K562 (cell line): ENCODE measurements around the gene RPL28. TPM values are rescaled to one million over a fixed set of nuclear protein-coding genes. Genes with fewer than 3 reads are reported as not detected.

Experiments
- ATAC-seq: fragments of 200-7000 bp; cut with Tn5 transposase; 3 replicates; pipeline ENCODE4 v1.9.1; 2020; ENCODE audit warnings: moderate library complexity
- BruUV-seq: library from RNA; stranded (reverse); fragments of 400-500 nt; replicated peaks from 2 replicates; lab custom pipeline; 2021; lab: Mats Ljungman, UMichigan
- CTCF ChIA-PET: fragments of 300-600 bp; formaldehyde crosslinking; extraction: SDS; loops from one replicate; lab custom pipeline; 2021; ENCODE audit warnings: low intra/inter-chr PET ratio; lab: Yijun Ruan, JAX
- POLR2A ChIA-PET: fragments of 300-600, 350-650 bp; sonication (Branson Sonifier 250); formaldehyde crosslinking; extraction: SDS; loops from one replicate; lab custom pipeline; 2021; ENCODE audit warnings: antibody characterized with exemption, inconsistent platforms; lab: Yijun Ruan, JAX
- DNase-seq, 4 experiments: peaks; one replicate each; pipeline versions ENCODE4 v3.0.0 to v3.0.0-alpha.2; 2011 to 2018; ENCODE audit warnings: low spot score in 3 of 4, mixed read lengths in 3 of 4; ENCODE audit errors: extremely low read depth in 1 of 4
- FAIRE-seq: peaks from 2 replicates; lab custom pipeline; 2011; peaks lifted over from hg19 to GRCh38; lab: Jason Lieb, UNC
- H2AFZ ChIP-seq: 2 replicates; pipeline ENCODE4 v1.6.0; 2011; ENCODE audit warnings: low read depth, low read length, control low read depth, inconsistent platforms
- H3K27ac ChIP-seq: fragments of 200-600 bp; 3 replicates; pipeline ENCODE4 v1.8.0; 2011; ENCODE audit warnings: low read depth, mild to moderate bottlenecking, control low read depth, inconsistent platforms, low read length, moderate library complexity, mixed read lengths; ENCODE audit errors: extremely low read depth
- H3K27me3 ChIP-seq, 2 experiments: fragments of 300-600 bp in 1 of 2; 2 replicates in 1 of 2; 3 replicates in 1 of 2; pipeline versions ENCODE4 v1.6.0 to v1.8.0; 2011; ENCODE audit warnings: inconsistent platforms in 2 of 2, low read length in 2 of 2, mild to moderate bottlenecking in 1 of 2, mixed read lengths in 1 of 2, moderate library complexity in 1 of 2; ENCODE audit not compliant: control insufficient read depth in 2 of 2, insufficient read depth in 2 of 2
- H3K36me3 ChIP-seq: fragments of 300-600 bp; 3 replicates; pipeline ENCODE4 v1.8.0; 2011; ENCODE audit warnings: mild to moderate bottlenecking, low read length, inconsistent platforms; ENCODE audit not compliant: control insufficient read depth, insufficient read depth
- H3K4me1 ChIP-seq, 2 experiments: fragments of 200-600 bp in 1 of 2; replicated peaks in 1 of 2; 2 replicates in 1 of 2; 3 replicates in 1 of 2; pipeline versions ENCODE4 v1.5.1 to v1.8.0; 2011; ENCODE audit warnings: inconsistent platforms in 2 of 2, low read length in 2 of 2, mild to moderate bottlenecking in 1 of 2, mixed read lengths in 1 of 2, moderate library complexity in 1 of 2; ENCODE audit not compliant: control insufficient read depth in 2 of 2, insufficient read depth in 2 of 2
- H3K4me2 ChIP-seq: 2 replicates; pipeline ENCODE4 v1.6.1; 2011; ENCODE audit warnings: low read length, control low read depth, inconsistent platforms, mixed read lengths; ENCODE audit not compliant: insufficient read depth
- H3K4me3 ChIP-seq: fragments of 200-600 bp; sonication (generic), shearing (Covaris generic); 2 replicates; pipeline ENCODE4 v1.5.1; 2016; ENCODE audit warnings: control low read depth, inconsistent platforms
- H3K79me2 ChIP-seq: fragments of 200-600 bp; 3 replicates; pipeline ENCODE4 v1.8.0; 2011; ENCODE audit warnings: low read length, inconsistent platforms; ENCODE audit not compliant: control insufficient read depth, insufficient read depth
- H3K9ac ChIP-seq, 2 experiments: 2 replicates each; pipeline versions ENCODE4 v1.6.0 to v1.6.1; 2011; ENCODE audit warnings: low read depth in 2 of 2, low read length in 2 of 2, control low read depth in 1 of 2, inconsistent platforms in 1 of 2, mild to moderate bottlenecking in 1 of 2, mixed read lengths in 1 of 2; ENCODE audit not compliant: insufficient read depth in 1 of 2
- H3K9me1 ChIP-seq: one replicate; pipeline ENCODE4 v1.6.0; 2011; ENCODE audit warnings: inconsistent platforms, mild to moderate bottlenecking, low read length, moderate library complexity; ENCODE audit not compliant: control insufficient read depth, insufficient read depth
- H3K9me3 ChIP-seq: replicated peaks from 2 replicates; pipeline ENCODE4 v1.5.1; 2011; ENCODE audit warnings: low read depth, low read length, inconsistent platforms; ENCODE audit not compliant: control insufficient read depth, insufficient read depth
- H4K20me1 ChIP-seq: replicated peaks from 2 replicates; pipeline ENCODE4 v1.6.1; 2011; ENCODE audit warnings: low read length, inconsistent platforms, mixed read lengths; ENCODE audit not compliant: control insufficient read depth, insufficient read depth
- ARNT ChIP-seq, 2 experiments: fragments of 450-650 bp; IDR thresholded peaks; 2 replicates each; pipeline ENCODE4 v1.6.1; 2016; ENCODE audit warnings: mild to moderate bottlenecking in 1 of 2
- BRD9 ChIP-seq: fragments of 450-650 bp; IDR thresholded peaks from 2 replicates; pipeline ENCODE4 v1.6.1; 2018; ENCODE audit warnings: low read depth; ENCODE audit not compliant: partially characterized antibody
- CHD4 ChIP-seq: fragments of 200-600 bp; sonication (generic); IDR thresholded peaks from 3 replicates; pipeline ENCODE4 v1.6.1; 2012; ENCODE audit warnings: low read depth, mild to moderate bottlenecking, mixed read lengths, low read length, inconsistent platforms; ENCODE audit not compliant: insufficient read depth, insufficient replicate concordance, poor library complexity, severe bottlenecking
- FOXP1 ChIP-seq: sonication (generic); formaldehyde crosslinking; IDR thresholded peaks from 2 replicates; pipeline ENCODE4 v1.8.0; 2022; ENCODE audit warnings: mild to moderate bottlenecking, missing genetic modification reagents
- KLF13 ChIP-seq: fragments of 450-650 bp; IDR thresholded peaks from 2 replicates; pipeline ENCODE4 v1.6.1; 2016; ENCODE audit warnings: missing genetic modification characterization, low read depth, mild to moderate bottlenecking, missing compliant biosample characterization, moderate library complexity, borderline replicate concordance
- LCOR ChIP-seq: sonication (generic); formaldehyde crosslinking; IDR thresholded peaks from 2 replicates; pipeline ENCODE4 v1.8.0; 2022; ENCODE audit warnings: mild to moderate bottlenecking, missing genetic modification reagents
- NRF1 ChIP-seq, 2 experiments: fragments of 450-650 bp; IDR thresholded peaks in 1 of 2; conservative IDR thresholded peaks in 1 of 2; 2 replicates each; pipeline ENCODE4 v1.6.1; 2014; ENCODE audit warnings: mild to moderate bottlenecking in 2 of 2
- RAD21 ChIP-seq, 2 experiments: fragments of 250-450 bp in 1 of 2; fragments of 450-650 bp in 1 of 2; sonication (Bioruptor Pico) in 1 of 2; formaldehyde crosslinking in 1 of 2; IDR thresholded peaks in 1 of 2; conservative IDR thresholded peaks in 1 of 2; 2 replicates each; pipeline versions ENCODE4 v1.4.0 to v1.8.0; 2020 to 2022; ENCODE audit warnings: mild to moderate bottlenecking in 2 of 2, moderate library complexity in 1 of 2
- SOX6 ChIP-seq: fragments of 450-650 bp; IDR thresholded peaks from 2 replicates; pipeline ENCODE4 v1.6.1; 2014; ENCODE audit warnings: mild to moderate bottlenecking
- ZNF589 ChIP-seq: fragments of 200-800 bp; sonication (Bioruptor generic); IDR thresholded peaks from 2 replicates; pipeline ENCODE4 v1.6.1; 2016; ENCODE audit warnings: low read depth, missing genetic modification characterization, missing compliant biosample characterization
- WGBS: fragments of 100-300 bp; shearing (Covaris generic); methylation state at CpG from one replicate; pipeline ENCODE4 v1.1.6; 2016; ENCODE audit warnings: low coverage, mixed read lengths; ENCODE audit not compliant: insufficient coverage; ENCODE audit errors: missing lambda C conversion rate; 5-methylcytosine and 5-hydroxymethylcytosine counted together
- in situ Hi-C: fragments of 300-500 bp; cut with MboI; formaldehyde crosslinking; loops from 4 replicates; pipeline ENCODE4 v1.15.0; 2018; ENCODE audit warnings: inconsistent platforms, mixed read lengths
- intact Hi-C: fragments of 100-400 bp; cut with micrococcal nuclease; formaldehyde crosslinking; loops from 2 replicates; pipeline ENCODE4 v1.14.2; 2022
- polyA plus RNA-seq, 8 experiments: library from polyadenylated mRNA; depleted of rRNA in 4 of 8; stranded (reverse) in 5 of 8; unstranded in 3 of 8; fragments of >200 nt; fragmentation: Nextera tagmentation in 2 of 8; fragmentation: Illumina TruSeq in 1 of 8; extraction: Ambion mirVana in 2 of 8; extraction: Trizol in 1 of 8; gene quantifications; 2 replicates each; pipeline versions ENCODE4 v1.2.1 to v1.2.3, GENCODE V29; 2011 to 2014; ENCODE audit warnings: inconsistent platforms in 1 of 8, missing spikeins in 1 of 8
- total RNA-seq, 7 experiments: library from RNA; depleted of rRNA in 6 of 7; stranded (reverse); fragments of >200 nt in 6 of 7; fragmentation: Illumina TruSeq in 2 of 7; extraction: Trizol in 2 of 7; gene quantifications; 2 replicates each; pipeline versions ENCODE4 v1.2.1 to v1.2.3, GENCODE V29; 2011 to 2021; ENCODE audit warnings: low replicate concordance in 1 of 7
- TF ChIP-seq, protein P1 (sequence below): fragments of 250-450 bp; sonication (Bioruptor Pico); IDR thresholded peaks from 2 replicates; pipeline ENCODE4 v1.9.0; 2021; ENCODE audit warnings: mild to moderate bottlenecking, inconsistent platforms
- TF ChIP-seq, protein P2 (sequence below): fragments of 250-450 bp; sonication (Bioruptor Pico); IDR thresholded peaks from 2 replicates; pipeline ENCODE4 v1.4.0; 2020; ENCODE audit warnings: borderline replicate concordance
- TF ChIP-seq, protein P3 (sequence below): sonication (generic); formaldehyde crosslinking; IDR thresholded peaks from 2 replicates; pipeline ENCODE4 v1.8.0; 2023; ENCODE audit warnings: mild to moderate bottlenecking, missing genetic modification reagents
- TF ChIP-seq, protein P4 (sequence below): sonication (generic); formaldehyde crosslinking; IDR thresholded peaks from 2 replicates; pipeline ENCODE4 v1.4.0; 2020; ENCODE audit warnings: mild to moderate bottlenecking, missing genetic modification reagents

RPL28 gene
- total and polyA plus RNA-seq, 9 of the 15 experiments (the other 6 are each of a cell fraction or from before 2014, with no cell fraction given): 124 to 3,106 (median 622) TPM

DNA sequence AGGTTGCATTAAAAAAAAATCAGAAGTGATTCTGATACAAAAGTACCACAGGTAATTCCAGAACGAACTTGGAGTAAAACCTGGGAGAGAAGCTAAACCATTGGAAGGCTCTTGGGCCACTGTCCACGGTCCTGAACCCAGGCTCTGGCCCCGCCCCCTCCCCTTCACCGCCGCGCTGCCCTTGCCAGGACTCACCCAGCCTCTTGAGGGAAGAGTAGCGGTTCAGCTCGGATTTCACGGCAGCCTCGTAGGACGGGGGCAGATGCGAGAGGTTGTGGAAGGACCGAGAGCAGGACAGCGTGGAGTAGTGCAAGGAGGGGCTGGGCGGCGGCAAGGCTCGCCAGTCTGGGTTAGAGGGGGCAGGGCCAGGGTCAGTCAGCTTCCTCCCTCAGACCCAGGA lies 51.7 kb downstream of the RPL28 start:
- POLR2A ChIA-PET: interaction anchor here (0.6 to 1.7 kb wide), 13 partner anchors 8 to 266 kb away, joined by 3 to 9 read pairs (median 4); partner anchors contain the start of gene UBE2S
- DNase-seq (peak; percentile 78 to 86 (median 83)), ATAC-seq (peak; percentile 75), FAIRE-seq (peak; percentile 92)
- peaks cover 0 to 9% of the 10 kb centered on the region in 2 experiments; a peak in 2 of 5 replicates for H3K27me3 ChIP-seq
- no peaks in the 10 kb centered on the region for H3K9me3 ChIP-seq
- H3K36me3 ChIP-seq: no peaks in the 10 kb centered on the region
- H3K79me2 ChIP-seq: no peaks in the 10 kb centered on the region
- peaks cover 14% of the 10 kb centered on the region for H4K20me1 ChIP-seq
- H3K4me1 ChIP-seq: peaks cover 10 to 42% of the 10 kb centered on the region in 2 experiments
- no peak overlapping the region for H3K9ac ChIP-seq
- in situ Hi-C loops: loop anchor here (25.0 kb wide), 1 partner anchor 775 kb away; the partner anchor contains the start of gene LILRB4
- intact Hi-C loops: no loop called here
- H3K9me1 ChIP-seq: no peaks in the 10 kb centered on the region
- CTCF ChIA-PET: no interaction called here
- H3K4me2 ChIP-seq: no peak overlapping the region
- no TSS peak for BruUV-seq
- WGBS: 2% methylated on average over 13 of the region's 17 CpGs
- H2AFZ ChIP-seq: no peak overlapping the region
- H3K4me3 ChIP-seq: no peak overlapping the region
- H3K27ac ChIP-seq: no peak overlapping the region
- TF ChIP-seq, protein P1, sequence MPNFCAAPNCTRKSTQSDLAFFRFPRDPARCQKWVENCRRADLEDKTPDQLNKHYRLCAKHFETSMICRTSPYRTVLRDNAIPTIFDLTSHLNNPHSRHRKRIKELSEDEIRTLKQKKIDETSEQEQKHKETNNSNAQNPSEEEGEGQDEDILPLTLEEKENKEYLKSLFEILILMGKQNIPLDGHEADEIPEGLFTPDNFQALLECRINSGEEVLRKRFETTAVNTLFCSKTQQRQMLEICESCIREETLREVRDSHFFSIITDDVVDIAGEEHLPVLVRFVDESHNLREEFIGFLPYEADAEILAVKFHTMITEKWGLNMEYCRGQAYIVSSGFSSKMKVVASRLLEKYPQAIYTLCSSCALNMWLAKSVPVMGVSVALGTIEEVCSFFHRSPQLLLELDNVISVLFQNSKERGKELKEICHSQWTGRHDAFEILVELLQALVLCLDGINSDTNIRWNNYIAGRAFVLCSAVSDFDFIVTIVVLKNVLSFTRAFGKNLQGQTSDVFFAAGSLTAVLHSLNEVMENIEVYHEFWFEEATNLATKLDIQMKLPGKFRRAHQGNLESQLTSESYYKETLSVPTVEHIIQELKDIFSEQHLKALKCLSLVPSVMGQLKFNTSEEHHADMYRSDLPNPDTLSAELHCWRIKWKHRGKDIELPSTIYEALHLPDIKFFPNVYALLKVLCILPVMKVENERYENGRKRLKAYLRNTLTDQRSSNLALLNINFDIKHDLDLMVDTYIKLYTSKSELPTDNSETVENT (CRISPR knock-in tag): 0 out of 2 replicates have a peak, but pooled peaks have one; percentile 9
- no peak for TF ChIP-seq BRD9
- TF ChIP-seq, protein P2, sequence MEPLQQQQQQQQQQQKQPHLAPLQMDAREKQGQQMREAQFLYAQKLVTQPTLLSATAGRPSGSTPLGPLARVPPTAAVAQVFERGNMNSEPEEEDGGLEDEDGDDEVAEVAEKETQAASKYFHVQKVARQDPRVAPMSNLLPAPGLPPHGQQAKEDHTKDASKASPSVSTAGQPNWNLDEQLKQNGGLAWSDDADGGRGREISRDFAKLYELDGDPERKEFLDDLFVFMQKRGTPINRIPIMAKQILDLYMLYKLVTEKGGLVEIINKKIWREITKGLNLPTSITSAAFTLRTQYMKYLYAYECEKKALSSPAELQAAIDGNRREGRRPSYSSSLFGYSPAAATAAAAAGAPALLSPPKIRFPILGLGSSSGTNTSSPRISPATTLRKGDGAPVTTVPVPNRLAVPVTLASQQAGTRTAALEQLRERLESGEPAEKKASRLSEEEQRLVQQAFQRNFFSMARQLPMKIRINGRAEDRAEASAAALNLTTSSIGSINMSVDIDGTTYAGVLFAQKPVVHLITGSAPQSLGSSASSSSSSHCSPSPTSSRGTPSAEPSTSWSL (CRISPR knock-in tag): no peak
- 0 out of 4 replicates have a peak, but pooled peaks of 1 of the 2 experiments have one; percentile 20 for TF ChIP-seq NRF1 (conservative IDR thresholded peaks at IDR 0.05 in 1 of 2, IDR thresholded peaks at IDR 0.05 in 1 of 2)
- TF ChIP-seq CHD4: no peak
- TF ChIP-seq KLF13 (tag): peak; percentile 73; the same call in 1 of the 2 replicates
- TF ChIP-seq, protein P3, sequence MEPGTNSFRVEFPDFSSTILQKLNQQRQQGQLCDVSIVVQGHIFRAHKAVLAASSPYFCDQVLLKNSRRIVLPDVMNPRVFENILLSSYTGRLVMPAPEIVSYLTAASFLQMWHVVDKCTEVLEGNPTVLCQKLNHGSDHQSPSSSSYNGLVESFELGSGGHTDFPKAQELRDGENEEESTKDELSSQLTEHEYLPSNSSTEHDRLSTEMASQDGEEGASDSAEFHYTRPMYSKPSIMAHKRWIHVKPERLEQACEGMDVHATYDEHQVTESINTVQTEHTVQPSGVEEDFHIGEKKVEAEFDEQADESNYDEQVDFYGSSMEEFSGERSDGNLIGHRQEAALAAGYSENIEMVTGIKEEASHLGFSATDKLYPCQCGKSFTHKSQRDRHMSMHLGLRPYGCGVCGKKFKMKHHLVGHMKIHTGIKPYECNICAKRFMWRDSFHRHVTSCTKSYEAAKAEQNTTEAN (CRISPR knock-in tag): no peak
- TF ChIP-seq RAD21 (CRISPR knock-in tag; conservative IDR thresholded peaks at IDR 0.05 in 1 of 2, IDR thresholded peaks at IDR 0.05 in 1 of 2): no peak
- no peak for TF ChIP-seq ARNT (IDR thresholded peaks at IDR 0.05)
- TF ChIP-seq LCOR (CRISPR knock-in tag): peak; percentile 79
- TF ChIP-seq, protein P4, sequence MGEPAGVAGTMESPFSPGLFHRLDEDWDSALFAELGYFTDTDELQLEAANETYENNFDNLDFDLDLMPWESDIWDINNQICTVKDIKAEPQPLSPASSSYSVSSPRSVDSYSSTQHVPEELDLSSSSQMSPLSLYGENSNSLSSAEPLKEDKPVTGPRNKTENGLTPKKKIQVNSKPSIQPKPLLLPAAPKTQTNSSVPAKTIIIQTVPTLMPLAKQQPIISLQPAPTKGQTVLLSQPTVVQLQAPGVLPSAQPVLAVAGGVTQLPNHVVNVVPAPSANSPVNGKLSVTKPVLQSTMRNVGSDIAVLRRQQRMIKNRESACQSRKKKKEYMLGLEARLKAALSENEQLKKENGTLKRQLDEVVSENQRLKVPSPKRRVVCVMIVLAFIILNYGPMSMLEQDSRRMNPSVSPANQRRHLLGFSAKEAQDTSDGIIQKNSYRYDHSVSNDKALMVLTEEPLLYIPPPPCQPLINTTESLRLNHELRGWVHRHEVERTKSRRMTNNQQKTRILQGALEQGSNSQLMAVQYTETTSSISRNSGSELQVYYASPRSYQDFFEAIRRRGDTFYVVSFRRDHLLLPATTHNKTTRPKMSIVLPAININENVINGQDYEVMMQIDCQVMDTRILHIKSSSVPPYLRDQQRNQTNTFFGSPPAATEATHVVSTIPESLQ (CRISPR knock-in tag): 0 out of 2 replicates have a peak, but pooled peaks have one; percentile 60
- no peak for TF ChIP-seq SOX6
- TF ChIP-seq FOXP1 (CRISPR knock-in tag): peak; percentile 85; the same call in 1 of the 2 replicates
- TF ChIP-seq ZNF589 (CRISPR knock-in tag): 0 out of 2 replicates have a peak, but pooled peaks have one; percentile 66
